IPS-15b (cell line): ENCODE results near the gene ACACB.

Experiments
- H3K27me3 ChIP-seq: one replicate; pipeline ENCODE4 v1.6.1; 2013; ENCODE audit warnings: low read length; ENCODE audit not compliant: control insufficient read depth, insufficient read depth
- H3K36me3 ChIP-seq: one replicate; pipeline ENCODE4 v1.6.1; 2013; ENCODE audit warnings: low read length; ENCODE audit not compliant: control insufficient read depth, insufficient read depth
- H3K4me1 ChIP-seq: one replicate; pipeline ENCODE4 v1.6.1; 2013; ENCODE audit warnings: mild to moderate bottlenecking, low read length; ENCODE audit not compliant: control insufficient read depth, insufficient read depth
- H3K4me3 ChIP-seq: one replicate; pipeline ENCODE4 v1.5.1; 2013; ENCODE audit warnings: low read depth, low read length
- H3K9ac ChIP-seq: one replicate; pipeline ENCODE4 v1.6.1; 2013; ENCODE audit warnings: low read depth, mild to moderate bottlenecking, low read length
- H3K9me3 ChIP-seq: one replicate; pipeline ENCODE4 v1.6.1; 2013; ENCODE audit warnings: mild to moderate bottlenecking, low read length; ENCODE audit not compliant: control insufficient read depth, insufficient read depth

Gene ACACB

GRCh38 chr12:109202770-109203169, 86.4 kb downstream of the ACACB start:
- Histone ChIP-seq H3K36me3 (peaks cover 2% of the 10 kb centered on the region), H3K27me3 (no peaks in the 10 kb centered on the region), H3K9ac (no peak overlapping the region), H3K4me3 (no peak overlapping the region), H3K9me3 (no peaks in the 10 kb centered on the region), H3K4me1 (no peaks in the 10 kb centered on the region)

GRCh38 chr12:109203480-109203879, 87.1 kb downstream of the ACACB start:
- Histone ChIP-seq H3K9ac (no peak overlapping the region), H3K4me1 (no peaks in the 10 kb centered on the region)

GRCh38 chr12:109209082-109209481, 92.7 kb downstream of the ACACB start:
- H3K4me1 ChIP-seq, result no peaks in the 10 kb centered on the region
- no peak overlapping the region for H3K4me3 ChIP-seq
- no peaks in the 10 kb centered on the region for H3K27me3 ChIP-seq
- H3K9me3 ChIP-seq, result no peaks in the 10 kb centered on the region
- H3K36me3 ChIP-seq, result peaks cover 2% of the 10 kb centered on the region
- no peak overlapping the region for H3K9ac ChIP-seq

More at GRCh38 chr12:109203480-109203879, 87.1 kb downstream of the ACACB start:
- Histone ChIP-seq H3K36me3 (peaks cover 2% of the 10 kb centered on the region), H3K9me3 (no peaks in the 10 kb centered on the region), H3K27me3 (no peaks in the 10 kb centered on the region), H3K4me3 (no peak overlapping the region)

- Histone ChIP-seq H3K9ac (no peak overlapping the region), H3K9me3 (no peaks in the 10 kb centered on the region), H3K4me3 (no peak overlapping the region), H3K4me1 (no peaks in the 10 kb centered on the region), H3K36me3 (peaks cover 2% of the 10 kb centered on the region), H3K27me3 (no peaks in the 10 kb centered on the region)
These were observed 96.2 kb downstream of the ACACB start for GRCh38 chr12:109212460-109213115.

GRCh38 chr12:109214131-109214530, 97.7 kb downstream of the ACACB start:
- Histone ChIP-seq H3K9ac (no peak overlapping the region), H3K9me3 (no peaks in the 10 kb centered on the region), H3K27me3 (no peaks in the 10 kb centered on the region), H3K4me1 (no peaks in the 10 kb centered on the region), H3K4me3 (no peak overlapping the region), H3K36me3 (peaks cover 4% of the 10 kb centered on the region)

- H3K4me1 ChIP-seq, result no peaks in the 10 kb centered on the region
- H3K9me3 ChIP-seq, result no peaks in the 10 kb centered on the region
- H3K4me3 ChIP-seq, result no peak overlapping the region
- peaks cover 5% of the 10 kb centered on the region for H3K36me3 ChIP-seq
- no peak overlapping the region for H3K9ac ChIP-seq
- no peaks in the 10 kb centered on the region for H3K27me3 ChIP-seq
These were observed 102.6 kb downstream of the ACACB start for GRCh38 chr12:109218996-109219395.

- Histone ChIP-seq H3K36me3 (peaks cover 5% of the 10 kb centered on the region), H3K4me1 (no peaks in the 10 kb centered on the region), H3K9me3 (no peaks in the 10 kb centered on the region), H3K4me3 (no peak overlapping the region), H3K9ac (no peak overlapping the region), H3K27me3 (no peaks in the 10 kb centered on the region)
These were observed 103.6 kb downstream of the ACACB start for GRCh38 chr12:109219938-109220337.

- no peak overlapping the region for H3K4me3 ChIP-seq
- H3K9me3 ChIP-seq, result no peaks in the 10 kb centered on the region
- H3K36me3 ChIP-seq, result peaks cover 5% of the 10 kb centered on the region
- H3K4me1 ChIP-seq, result no peaks in the 10 kb centered on the region
- H3K9ac ChIP-seq, result no peak overlapping the region
- no peaks in the 10 kb centered on the region for H3K27me3 ChIP-seq
These were observed 105.0 kb downstream of the ACACB start for GRCh38 chr12:109221277-109221931.

GRCh38 chr12:109222062-109222461, 105.7 kb downstream of the ACACB start:
- Histone ChIP-seq H3K9me3 (no peaks in the 10 kb centered on the region), H3K9ac (no peak overlapping the region), H3K36me3 (peaks cover 5% of the 10 kb centered on the region), H3K4me3 (no peak overlapping the region), H3K4me1 (no peaks in the 10 kb centered on the region), H3K27me3 (no peaks in the 10 kb centered on the region)

- Histone ChIP-seq H3K36me3 (peaks cover 8% of the 10 kb centered on the region), H3K4me1 (no peaks in the 10 kb centered on the region), H3K4me3 (no peak overlapping the region), H3K9ac (no peak overlapping the region), H3K9me3 (no peaks in the 10 kb centered on the region), H3K27me3 (no peaks in the 10 kb centered on the region)
These were observed 106.1 kb downstream of the ACACB start for GRCh38 chr12:109222496-109222895.

GRCh38 chr12:109223211-109223610, 106.8 kb downstream of the ACACB start:
- H3K4me1 ChIP-seq, result no peaks in the 10 kb centered on the region
- no peaks in the 10 kb centered on the region for H3K9me3 ChIP-seq
- peaks cover 6% of the 10 kb centered on the region for H3K36me3 ChIP-seq
- H3K27me3 ChIP-seq, result no peaks in the 10 kb centered on the region
- no peak overlapping the region for H3K4me3 ChIP-seq
- H3K9ac ChIP-seq, result no peak overlapping the region

- Histone ChIP-seq H3K9me3 (no peaks in the 10 kb centered on the region), H3K36me3 (peaks cover 6% of the 10 kb centered on the region), H3K4me1 (no peaks in the 10 kb centered on the region), H3K4me3 (no peak overlapping the region), H3K9ac (no peak overlapping the region), H3K27me3 (no peaks in the 10 kb centered on the region)
These were observed 107.5 kb downstream of the ACACB start for GRCh38 chr12:109223868-109224267.
